HuH-7.5 (cell line): ENCODE data around the gene PPP1R16B.
A peak's percentile ranks its signal among the peaks of the same experiment; 100 is the strongest.

Experiments
- DNase-seq: peaks from one replicate; pipeline ENCODE4 v3.0.0; 2011; ENCODE audit warnings: low spot score

The PPP1R16B gene

GRCh38 chr20:38896009-38896594, 90.6 kb downstream of the PPP1R16B start:
- DNase-seq: no peak

GRCh38 chr20:38897267-38897666, 91.8 kb downstream of the PPP1R16B start:
- DNase-seq: no peak

GRCh38 chr20:38900606-38901005, 95.1 kb downstream of the PPP1R16B start:
- no peak for DNase-seq

GRCh38 chr20:38902601-38903000, 97.1 kb downstream of the PPP1R16B start:
- DNase-seq: no peak

GRCh38 chr20:38903335-38903734, 97.8 kb downstream of the PPP1R16B start:
- no peak for DNase-seq

GRCh38 chr20:38905375-38905774, 99.9 kb downstream of the PPP1R16B start:
- DNase-seq: no peak

GRCh38 chr20:38907918-38908677, 102.6 kb downstream of the PPP1R16B start:
- DNase-seq: no peak

GRCh38 chr20:38915355-38915754, 109.9 kb downstream of the PPP1R16B start:
- DNase-seq: no peak

GRCh38 chr20:38917657-38918056, 112.2 kb downstream of the PPP1R16B start:
- DNase-seq: no peak

- DNase-seq: no peak
Measured at GRCh38 chr20:38918172-38918571, 112.7 kb downstream of the PPP1R16B start.

GRCh38 chr20:38919683-38920082, 114.2 kb downstream of the PPP1R16B start:
- DNase-seq: no peak

- DNase-seq: no peak
Measured at GRCh38 chr20:38920411-38920810, 114.9 kb downstream of the PPP1R16B start.

GRCh38 chr20:38920851-38921250, 115.4 kb downstream of the PPP1R16B start:
- DNase-seq: no peak

- no peak for DNase-seq
Measured at GRCh38 chr20:38924718-38925117, 119.2 kb downstream of the PPP1R16B start.

GRCh38 chr20:38926142-38926933, 120.8 kb downstream of the PPP1R16B start, which contains the start of gene FAM83D:
Gene FAM83D (plus strand): TSS chr20:38926417. CDS start chr20:38926443, 26 bp downstream.
- DNase-seq: peak; percentile 99

- DNase-seq: no peak
Measured at GRCh38 chr20:38926934-38927616, 121.6 kb downstream of the PPP1R16B start.

- DNase-seq: no peak
Measured at GRCh38 chr20:38927902-38928578, 122.5 kb downstream of the PPP1R16B start.

GRCh38 chr20:38930242-38930569, 124.7 kb downstream of the PPP1R16B start:
- DNase-seq: no peak

- no peak for DNase-seq
Measured at GRCh38 chr20:38931984-38932383, 126.5 kb downstream of the PPP1R16B start.

- DNase-seq: no peak
Measured at GRCh38 chr20:38932457-38933120, 127.1 kb downstream of the PPP1R16B start.

- no peak for DNase-seq
Measured at GRCh38 chr20:38934530-38934929, 129.0 kb downstream of the PPP1R16B start.
